ENCODE data around the gene TBC1D20.
"Not testable (repeated sequence)": the region's sequence is repeated elsewhere in the genome, so short reads cannot be mapped to it uniquely, and the experiment has no call there.

TBC1D20 gene, protein sequence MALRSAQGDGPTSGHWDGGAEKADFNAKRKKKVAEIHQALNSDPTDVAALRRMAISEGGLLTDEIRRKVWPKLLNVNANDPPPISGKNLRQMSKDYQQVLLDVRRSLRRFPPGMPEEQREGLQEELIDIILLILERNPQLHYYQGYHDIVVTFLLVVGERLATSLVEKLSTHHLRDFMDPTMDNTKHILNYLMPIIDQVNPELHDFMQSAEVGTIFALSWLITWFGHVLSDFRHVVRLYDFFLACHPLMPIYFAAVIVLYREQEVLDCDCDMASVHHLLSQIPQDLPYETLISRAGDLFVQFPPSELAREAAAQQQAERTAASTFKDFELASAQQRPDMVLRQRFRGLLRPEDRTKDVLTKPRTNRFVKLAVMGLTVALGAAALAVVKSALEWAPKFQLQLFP

DNA sequence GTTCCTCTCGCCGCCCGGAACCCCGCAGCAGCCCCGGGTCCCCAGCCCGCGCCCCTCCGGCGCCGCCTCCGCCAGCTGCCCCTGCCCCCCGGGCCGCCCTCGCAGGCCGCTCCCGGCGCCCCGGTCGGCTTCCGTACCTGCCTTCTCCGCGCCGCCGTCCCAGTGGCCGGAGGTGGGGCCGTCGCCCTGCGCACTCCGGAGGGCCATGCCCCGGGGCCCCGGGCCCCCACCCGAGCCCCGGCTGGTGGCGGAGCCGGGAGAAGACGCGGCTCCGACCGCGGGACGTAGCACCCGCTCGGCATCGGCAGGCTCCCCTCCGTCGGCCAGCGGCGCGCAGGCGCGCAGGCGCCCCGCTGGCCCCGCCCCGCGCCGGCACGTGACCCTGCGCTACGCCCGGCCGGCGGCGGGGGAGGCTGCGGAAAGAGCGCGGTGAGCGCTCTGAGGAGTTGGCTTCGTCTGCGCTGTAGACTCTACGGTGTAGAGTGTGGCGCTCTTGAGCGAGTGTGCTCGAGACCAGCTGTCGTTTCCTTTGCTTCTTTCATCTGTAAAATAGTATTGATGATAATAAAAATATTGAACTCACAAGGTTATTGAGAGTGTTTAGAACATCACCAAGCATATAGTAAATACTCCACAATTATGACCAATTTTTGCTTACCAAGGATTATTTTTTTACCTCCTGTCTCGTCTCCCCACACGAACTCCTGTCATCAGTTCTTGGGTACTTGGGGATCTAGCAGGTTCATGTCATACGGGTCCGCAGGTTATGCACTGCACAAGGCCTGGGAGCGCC is at the start of gene TBC1D20:
Gene TBC1D20, minus strand, starts transcription at position 335 of the 793 bp plus-strand sequence. Its CDS starts 128 bp downstream, at position 207.
- peak; percentile 84 for DNase-seq

DNA sequence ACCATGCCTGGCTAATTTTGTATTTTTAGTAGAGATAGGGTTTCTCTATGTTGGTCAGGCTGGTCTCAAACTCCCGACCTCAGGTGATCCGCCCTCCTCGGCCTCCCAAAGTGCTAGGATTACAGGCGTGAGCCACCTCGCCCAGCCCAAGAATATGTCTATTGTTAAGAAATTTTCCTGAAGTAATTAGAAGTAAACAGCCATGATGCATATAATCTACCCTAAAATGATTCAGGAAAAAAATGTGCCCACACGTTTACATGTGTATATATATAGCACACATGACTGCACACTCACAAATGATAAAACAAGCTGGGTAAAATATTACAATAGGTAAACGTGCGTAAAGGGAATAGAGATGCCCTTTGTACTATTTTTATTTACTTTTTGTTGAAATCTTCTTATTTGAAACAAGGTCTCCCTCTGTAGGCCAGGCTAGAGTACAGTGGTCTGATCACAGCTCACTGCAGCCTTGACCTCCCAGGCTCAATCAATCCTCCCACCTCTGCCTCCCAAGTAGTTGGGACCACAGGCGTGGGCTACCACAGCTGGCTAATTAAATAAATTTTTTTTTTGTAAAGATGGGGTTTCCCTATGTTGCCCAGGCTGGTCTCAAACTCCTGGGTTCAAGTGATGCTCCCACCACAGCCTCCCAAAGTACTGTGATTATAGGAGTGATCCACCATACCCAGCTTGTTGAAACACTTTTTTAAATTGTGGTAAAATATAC is 48.2 kb upstream of the TBC1D20 start:
- DNase-seq: not testable (repeated sequence)

DNA sequence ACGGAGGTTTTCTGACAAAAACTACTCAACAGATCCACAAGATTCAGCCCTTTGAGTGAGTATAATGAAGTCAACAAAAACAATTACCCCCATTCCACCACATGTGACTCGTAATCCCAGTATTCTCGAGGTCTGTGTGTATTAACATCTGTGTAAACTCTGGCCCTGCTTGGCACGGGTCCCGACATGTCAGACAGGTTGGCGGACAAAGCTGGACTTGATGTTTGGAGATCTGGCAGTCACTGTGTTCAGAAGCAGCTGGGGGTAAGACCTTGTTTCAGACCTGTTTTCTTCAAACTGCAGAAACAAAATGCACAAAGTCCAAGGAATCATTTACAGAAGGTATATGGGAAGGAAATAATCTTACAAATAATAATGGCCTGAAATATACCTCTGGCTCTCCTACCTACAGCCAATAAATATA is 46.0 kb upstream of the TBC1D20 start:
- DNase-seq: not testable (repeated sequence)

DNA sequence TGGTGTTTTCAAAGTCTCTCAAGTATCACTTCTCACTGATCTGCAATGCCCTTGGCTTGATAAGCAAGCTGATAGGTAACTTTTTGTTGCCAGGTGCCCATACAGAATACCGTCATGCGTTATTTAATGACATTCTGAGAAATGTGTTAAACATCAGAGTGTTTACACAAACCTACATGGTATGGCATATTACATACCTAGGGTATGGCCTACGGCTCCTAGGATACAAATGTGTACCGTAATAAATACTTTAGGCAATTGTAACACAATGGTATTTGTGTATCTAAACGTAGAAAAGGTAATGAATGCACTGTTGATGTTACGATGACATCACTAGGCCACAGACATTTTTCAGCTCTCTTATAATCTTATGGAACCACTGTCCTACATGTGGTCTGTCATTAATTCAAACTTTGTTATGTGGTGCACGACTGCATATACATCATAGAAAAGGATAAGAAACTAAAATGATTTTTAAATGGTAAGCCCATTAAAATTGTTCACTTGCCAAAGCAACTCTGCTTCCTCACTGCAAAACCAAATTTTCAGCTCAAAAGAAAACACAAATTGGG is 45.5 kb upstream of the TBC1D20 start:
- no peak for DNase-seq

DNA sequence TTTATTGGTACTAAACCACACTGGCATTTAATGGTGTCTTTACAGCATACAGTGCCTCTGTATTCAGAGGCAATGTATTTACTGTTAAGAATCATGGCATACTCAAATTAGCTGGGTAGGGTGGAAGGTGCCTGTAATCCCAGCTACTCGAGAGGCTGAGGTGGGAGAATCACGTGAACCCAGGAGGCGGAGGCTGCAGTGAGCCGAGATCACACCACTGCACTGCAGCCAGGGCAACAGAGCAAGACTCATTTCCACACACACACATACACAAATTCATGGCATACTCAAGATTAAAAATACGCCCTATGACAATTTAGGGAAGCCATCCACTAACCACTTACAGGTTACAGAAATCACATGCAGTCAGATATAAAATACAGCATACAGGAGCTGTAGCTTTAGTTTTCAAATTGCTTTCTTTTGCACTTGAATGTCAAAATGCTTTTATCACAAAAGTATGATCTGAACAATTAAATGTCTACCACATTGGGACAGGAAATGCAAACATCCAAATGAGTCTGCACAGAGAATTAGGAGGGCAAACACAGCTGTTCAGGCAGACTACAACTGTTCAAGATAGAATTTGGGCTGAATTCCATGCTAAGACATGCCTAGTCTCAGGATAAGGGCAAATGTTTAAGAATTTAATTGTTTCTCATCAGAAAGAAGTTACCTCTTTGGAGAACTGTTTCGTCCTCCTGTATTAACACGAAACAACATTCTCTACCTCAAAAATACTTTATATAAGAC is 44.8 kb upstream of the TBC1D20 start:
- no peak for DNase-seq

DNA sequence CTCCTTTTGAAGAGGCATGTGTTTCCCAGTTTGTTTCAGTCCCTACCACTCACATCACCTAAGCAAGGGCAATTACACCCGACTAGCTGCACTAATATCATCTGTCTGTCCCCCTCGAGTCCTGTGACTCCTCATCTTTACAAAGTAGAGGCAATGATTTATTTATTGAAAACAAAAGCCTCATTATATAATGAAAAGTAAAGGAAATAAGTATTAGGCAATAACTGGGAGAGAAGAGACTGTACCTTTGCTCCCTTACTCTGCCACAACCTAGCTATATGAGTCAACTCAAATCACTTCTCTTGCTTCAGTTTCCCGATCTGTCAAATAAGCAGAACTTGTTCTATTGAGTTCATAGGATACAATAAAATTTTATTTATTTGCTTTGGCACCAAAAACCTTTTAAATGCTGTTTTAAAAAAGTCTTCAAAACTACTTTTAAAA is 42.3 kb upstream of the TBC1D20 start:
- DNase-seq: no peak

DNA sequence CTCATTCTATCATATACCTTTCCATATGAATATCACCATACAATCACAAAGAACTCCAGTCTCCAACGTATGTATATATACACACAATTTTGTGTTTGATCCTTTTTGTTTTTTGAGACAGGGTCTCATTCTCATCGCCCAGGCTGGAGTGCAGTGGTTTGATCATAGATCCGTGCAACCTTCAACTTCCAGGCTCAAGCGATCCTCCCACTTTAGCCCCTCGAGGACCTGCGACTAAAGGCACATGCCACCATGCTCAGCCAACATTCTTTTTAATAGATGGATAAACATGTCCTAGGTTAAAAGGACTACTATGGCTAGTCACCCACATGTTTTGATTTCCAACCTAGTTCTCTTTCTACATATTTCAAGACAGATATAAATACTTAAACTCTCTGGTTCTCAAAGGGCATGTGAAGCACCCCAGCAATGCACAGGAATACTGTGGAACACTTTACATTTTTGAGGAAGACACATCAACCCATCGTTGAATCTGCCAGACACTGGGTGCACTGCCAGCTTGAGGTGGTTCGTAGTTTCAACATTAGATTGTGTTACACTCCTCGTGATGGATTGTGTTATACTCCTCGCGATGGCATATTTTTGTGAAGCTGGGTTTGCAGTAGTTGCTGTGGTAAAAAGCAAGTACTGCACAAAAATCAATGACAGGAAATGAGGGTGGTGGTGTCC is 40.9 kb upstream of the TBC1D20 start:
- DNase-seq: no peak

DNA sequence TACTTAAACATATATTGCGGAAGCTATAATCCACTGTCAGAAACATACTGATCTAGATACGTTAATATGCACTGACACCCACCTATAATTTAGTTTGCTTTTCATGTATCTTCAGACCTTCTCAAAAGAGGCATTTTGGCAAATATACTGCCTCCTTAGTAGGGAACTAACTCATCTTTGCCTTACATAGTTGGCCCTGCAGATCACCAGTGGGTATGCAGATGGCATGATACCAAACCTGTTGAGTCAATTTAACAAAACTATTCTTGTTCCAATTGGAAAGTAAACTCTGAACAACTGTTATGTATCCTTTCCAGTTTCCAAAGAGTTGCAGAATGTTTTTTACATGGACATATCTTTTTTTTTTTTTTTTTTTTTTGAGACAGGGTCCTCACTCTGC is 35.6 kb upstream of the TBC1D20 start:
- DNase-seq: no peak

DNA sequence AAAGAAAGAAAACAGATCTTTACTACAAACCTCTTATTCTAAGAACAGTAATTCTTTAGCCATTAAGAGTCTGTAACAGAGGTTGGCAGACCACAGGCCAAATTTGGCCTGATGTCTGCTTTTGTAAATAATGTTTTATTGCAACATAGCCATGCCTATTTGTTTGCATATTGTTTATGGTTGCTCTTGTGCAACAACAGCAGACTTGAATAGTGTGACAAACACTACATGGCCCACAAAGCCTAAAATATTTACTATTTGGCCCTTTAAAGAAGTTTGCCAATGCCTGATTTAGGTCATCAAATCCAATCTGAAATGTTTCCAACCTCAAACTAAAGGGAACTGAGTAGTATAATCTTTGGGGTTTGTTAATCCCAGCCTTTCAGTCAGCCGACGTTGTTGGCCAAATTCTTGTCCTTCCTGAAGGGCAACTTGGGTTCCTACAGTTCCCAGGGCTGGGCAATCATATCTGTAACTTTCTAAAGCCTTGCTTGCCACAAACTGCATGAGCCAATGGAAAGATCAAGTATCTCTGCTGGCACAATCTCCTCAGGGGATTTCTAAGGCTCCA is 33.9 kb upstream of the TBC1D20 start:
- no peak for DNase-seq

DNA sequence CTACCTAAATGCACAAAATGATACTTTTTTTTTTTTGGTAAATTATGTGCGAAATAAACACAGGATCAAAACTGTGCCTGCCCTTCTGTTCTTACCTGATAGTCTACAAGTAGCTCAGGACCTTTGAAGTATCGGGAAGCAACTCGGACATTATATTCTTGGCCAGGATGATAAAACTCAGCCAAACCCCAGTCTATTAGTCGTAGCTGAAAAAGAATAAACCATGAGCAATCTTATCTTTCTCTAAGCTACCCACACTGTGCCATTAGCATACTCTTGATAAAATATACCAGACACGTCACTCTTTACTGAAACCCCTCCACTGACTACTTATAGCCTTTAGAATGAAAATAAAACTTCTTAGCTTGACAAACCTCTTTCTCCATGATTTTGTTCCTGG is 29.8 kb upstream of the TBC1D20 start:
- no peak for DNase-seq

DNA sequence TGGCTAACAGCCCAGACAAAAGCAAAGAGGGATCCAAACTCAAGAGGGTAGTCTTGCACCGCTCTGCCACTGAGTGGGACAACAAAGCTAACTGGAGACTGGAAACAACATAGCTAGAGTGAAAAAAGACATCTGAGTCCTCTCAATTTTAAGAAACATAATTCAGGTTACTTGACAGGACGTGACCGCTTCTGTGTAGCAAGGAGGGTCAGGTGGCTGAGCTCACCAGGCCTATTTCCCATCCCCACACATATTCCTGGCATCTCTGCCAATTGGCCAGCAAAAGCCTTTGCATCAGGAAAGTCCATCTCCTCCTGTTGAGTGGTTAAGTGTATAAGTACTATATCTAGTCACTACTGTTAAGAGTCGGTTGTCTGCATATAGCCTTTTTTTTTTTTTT is 25.3 kb upstream of the TBC1D20 start:
- no peak for DNase-seq

DNA sequence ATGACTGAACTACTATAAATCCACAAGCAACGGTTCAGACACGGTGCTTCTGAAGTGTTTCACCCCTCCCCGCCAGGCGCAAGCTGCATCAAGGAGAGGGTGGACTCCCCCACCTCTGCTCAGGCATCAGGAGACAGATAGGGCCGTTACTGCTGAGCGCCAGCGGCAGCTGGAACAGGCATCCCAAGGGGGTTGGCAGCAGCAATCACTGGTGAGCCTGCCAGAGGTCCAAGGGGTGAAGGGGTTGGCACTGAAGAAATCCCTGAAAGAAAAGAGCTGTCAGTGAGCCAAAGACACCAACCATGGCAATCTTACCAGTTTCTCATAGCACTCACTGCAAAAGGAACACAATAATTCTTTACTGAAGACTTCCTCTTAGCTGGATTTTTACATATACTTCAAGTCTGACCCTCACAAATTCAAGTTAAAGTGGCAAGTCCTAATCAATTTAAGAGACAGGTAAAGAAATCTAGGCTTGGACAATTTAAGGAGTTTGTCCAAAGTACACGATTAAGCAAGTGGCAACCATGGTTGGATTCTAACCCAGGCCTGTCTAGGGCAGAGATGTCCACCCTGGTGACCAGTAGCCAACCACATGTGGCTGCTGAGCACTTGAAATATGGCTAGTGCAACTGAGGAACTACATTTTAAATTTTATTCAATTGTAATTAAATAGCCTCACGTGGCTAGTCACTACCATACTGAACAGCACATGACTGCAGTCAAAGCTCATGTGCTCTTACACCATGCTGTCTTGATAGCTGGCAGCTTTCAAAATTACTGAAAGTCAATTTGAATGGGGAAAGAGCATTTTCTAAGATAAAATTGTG is 21.7 kb upstream of the TBC1D20 start:
- peak; percentile 11 for DNase-seq

DNA sequence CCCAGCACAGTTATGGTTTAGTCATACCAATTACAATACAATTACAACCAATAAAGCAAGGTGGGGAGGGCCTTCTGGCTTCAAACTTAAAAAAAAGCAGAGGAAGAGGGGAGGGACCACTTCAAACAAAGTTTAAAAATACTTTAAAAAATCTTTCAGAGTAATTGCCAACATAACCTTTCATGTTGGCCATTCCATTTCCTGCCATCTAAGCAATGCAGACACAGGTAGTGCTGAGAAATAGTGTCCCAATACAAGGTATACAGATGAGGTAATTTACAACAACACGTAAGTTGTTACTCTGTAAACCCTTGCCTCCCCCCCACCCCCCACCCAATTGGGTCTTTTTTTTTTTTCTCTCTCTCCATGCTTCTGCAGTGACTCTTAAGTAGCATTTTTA is 18.8 kb upstream of the TBC1D20 start:
- DNase-seq: no peak

DNA sequence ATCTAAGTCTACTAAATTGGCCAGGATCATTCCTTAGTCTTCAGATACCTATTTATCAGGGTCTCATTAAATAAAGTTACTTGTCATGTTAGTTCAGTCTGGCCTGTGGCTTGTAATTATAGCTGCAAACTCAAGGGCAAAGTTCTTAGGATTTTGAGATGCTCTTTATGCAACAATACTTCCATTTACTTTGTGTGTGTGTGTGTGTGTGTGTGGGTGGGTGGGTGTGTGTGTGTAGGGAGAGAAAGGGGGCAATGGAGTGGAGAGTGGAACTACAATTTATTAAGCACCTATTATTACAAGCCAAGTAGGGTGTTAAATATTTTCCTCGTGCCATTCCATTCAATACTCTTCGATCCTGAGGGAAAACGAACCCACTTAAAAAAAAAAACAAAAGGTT is 17.7 kb upstream of the TBC1D20 start:
- no peak for DNase-seq

DNA sequence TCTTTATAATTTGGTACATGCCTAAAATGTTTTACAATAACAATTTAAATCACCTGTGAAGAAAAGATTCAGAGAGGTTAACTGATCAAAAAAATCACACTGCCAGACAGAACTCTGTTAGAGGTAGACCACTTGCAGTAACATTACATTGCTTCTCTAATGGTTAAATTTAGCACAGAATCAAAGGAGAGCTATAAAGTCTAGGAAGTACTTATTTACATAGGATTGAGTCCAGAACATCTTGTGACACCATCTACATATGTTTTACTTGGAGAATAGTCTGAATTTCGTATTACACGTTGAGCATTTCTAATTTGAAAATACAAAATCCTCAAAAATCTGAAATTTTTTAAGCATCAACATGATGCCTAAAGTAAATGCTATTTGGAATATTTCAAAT is 17.2 kb upstream of the TBC1D20 start:
- no peak for DNase-seq

DNA sequence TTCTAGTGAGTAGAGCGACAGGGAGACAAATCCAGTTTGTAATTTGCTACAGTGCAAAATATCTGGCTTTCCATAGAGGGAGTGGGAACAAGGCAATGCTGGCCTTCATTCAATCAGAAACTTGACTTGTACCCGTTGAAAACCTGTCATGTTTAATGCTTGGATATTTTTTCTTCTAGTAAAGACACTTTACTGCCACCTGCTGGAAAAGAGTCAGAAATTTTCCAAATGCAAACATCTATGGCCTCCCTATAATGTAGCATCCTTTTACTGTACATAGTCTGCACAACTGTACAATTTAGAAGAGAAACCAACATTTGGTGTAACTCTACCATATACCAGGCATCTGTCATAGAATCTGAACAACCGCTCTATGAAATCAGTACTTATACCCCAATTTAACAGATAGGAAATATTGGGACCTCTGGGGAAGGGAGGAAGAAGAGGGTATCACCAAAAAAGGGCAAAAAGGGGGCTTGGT is 16.7 kb upstream of the TBC1D20 start:
- peak; percentile 41 for DNase-seq

DNA sequence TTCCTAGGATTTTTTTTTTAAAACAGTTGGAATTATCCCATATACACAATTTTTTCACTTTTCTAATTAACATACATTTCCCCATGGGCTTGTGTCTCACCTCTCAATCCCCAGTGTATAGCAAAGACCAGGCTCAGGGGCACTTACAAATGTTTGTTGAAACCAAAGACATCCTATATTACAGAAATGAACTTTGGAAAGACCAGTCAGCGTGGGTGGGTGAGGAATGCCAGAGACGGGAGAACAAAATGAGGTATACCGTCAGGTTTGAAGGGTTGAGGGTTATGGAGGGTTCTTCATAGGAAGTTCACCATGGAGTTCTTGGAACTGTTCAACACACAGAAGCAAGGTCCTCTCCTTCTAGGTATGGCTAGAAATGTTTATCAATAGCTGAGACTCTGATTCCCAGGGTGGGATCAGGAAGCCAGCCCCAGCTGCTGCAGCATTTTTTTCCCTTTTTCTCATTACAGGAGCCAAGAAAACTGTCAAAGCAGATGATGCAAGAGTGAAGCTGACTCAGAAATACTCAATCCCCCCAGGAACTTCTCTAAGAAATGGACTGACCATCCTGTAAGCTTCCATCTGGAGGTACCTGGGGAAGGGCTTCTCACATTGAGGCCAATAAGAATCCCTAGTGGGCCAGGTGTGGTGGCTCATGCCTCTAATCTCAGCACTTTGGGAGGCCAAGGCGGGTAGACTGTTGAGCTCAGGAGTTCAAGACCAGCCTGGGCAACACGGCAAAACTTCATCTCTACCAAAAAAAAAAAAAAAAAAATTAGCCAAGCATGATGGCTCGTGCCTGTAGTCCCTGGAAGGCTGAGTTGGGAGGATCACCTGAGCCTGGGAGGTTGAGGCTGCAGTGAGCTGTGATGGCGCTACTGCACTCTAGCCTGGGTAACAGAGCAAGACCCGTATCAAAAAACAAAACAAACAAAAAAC is 15.9 kb upstream of the TBC1D20 start:
- no peak for DNase-seq

DNA sequence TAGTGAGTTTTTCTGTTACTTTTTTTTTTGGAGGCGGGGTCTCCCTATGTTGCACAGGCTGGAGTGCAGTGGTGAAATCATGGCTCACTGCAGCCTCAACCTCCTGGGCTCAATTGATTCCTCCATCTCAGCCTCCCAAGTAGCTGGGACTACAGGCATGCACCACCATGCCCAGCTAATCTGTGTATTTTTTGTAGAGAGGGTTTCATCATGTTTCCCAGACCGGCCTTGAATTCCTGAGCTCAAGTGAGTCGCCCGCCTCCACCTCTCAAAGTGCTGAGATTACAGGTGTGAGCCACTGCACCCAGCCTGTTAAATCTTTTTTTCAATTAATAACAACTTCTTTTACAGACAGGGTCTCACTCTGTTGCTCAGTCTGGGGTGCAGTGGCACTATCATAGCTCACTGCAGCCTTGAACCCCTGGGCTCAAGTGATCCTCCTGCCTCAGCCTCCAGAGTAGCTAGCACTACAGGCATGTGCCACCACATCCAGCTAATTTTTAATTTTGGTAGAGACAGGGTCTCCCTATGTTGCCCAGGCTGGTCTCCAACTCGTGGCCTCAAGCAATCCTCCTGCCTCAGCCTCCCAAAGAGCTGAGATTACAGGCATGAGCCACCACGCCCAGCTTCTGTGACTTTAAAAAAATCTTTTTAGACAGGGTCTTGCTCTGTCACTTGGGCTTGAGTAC is 14.4 kb upstream of the TBC1D20 start:
- DNase-seq: not testable (repeated sequence)
